Fibroblast of villous mesenchyme (primary cell): Measurements from ENCODE around the gene KRT1. TPM values are rescaled to one million over a fixed set of nuclear protein-coding genes. Genes with fewer than 3 reads are reported as not detected.

Experiments used
- DNase-seq: peaks from one replicate; pipeline ENCODE4 v3.0.0-alpha.2; 2010; ENCODE audit warnings: low read depth
- H3K4me3 ChIP-seq: 2 replicates; pipeline ENCODE4 v1.5.1; 2011; ENCODE audit warnings: low read depth, mild to moderate bottlenecking, low read length
- total RNA-seq: library from RNA; depleted of rRNA; stranded (reverse); fragments of >200 nt; gene quantifications from 2 replicates; pipeline ENCODE4 v1.2.3, GENCODE V29; 2012
- TF ChIP-seq, protein P1 (sequence below): IDR thresholded peaks from 2 replicates; pipeline ENCODE4 v1.5.1; 2012; ENCODE audit warnings: low read depth, mild to moderate bottlenecking, low read length; ENCODE audit not compliant: insufficient read depth

The KRT1 gene
- total RNA-seq, 1 donor = not detected

DNA sequence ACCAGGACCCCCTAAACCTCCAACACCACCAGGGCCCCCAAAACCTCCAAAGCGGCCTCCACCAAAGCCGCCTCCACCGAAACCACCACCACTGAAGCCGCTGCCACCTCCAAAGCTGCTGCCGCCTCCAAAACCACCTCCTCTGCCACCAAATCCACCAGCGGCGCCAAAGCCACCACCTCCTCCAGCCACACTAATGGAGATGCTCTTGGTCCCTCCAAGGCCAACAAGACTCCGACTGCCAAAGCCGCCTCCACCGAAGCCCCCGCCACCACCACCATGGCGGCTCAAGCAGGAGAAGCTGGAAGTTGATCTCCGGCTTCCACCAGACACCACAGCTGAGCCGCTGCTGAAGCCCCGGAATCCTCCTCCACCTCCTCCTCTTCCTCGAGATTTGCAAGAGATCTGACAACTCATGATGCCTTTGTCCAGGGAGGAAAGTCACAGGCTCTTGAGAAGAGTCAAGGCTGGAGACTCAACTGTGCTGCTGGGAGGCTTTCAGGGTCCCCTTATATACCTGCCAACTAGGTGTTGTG, 28.4 kb downstream of the KRT1 start, which contains the start of gene KRT2:
Gene KRT2 (minus strand): TSS at position 486 of the 536 bp plus-strand sequence. CDS start 69 bp downstream, at position 417.
- H3K4me3 ChIP-seq = no peak within 1 kb of the TSS
- TF ChIP-seq, protein P1, sequence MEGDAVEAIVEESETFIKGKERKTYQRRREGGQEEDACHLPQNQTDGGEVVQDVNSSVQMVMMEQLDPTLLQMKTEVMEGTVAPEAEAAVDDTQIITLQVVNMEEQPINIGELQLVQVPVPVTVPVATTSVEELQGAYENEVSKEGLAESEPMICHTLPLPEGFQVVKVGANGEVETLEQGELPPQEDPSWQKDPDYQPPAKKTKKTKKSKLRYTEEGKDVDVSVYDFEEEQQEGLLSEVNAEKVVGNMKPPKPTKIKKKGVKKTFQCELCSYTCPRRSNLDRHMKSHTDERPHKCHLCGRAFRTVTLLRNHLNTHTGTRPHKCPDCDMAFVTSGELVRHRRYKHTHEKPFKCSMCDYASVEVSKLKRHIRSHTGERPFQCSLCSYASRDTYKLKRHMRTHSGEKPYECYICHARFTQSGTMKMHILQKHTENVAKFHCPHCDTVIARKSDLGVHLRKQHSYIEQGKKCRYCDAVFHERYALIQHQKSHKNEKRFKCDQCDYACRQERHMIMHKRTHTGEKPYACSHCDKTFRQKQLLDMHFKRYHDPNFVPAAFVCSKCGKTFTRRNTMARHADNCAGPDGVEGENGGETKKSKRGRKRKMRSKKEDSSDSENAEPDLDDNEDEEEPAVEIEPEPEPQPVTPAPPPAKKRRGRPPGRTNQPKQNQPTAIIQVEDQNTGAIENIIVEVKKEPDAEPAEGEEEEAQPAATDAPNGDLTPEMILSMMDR = no peak
- DNase-seq = no peak

DNA sequence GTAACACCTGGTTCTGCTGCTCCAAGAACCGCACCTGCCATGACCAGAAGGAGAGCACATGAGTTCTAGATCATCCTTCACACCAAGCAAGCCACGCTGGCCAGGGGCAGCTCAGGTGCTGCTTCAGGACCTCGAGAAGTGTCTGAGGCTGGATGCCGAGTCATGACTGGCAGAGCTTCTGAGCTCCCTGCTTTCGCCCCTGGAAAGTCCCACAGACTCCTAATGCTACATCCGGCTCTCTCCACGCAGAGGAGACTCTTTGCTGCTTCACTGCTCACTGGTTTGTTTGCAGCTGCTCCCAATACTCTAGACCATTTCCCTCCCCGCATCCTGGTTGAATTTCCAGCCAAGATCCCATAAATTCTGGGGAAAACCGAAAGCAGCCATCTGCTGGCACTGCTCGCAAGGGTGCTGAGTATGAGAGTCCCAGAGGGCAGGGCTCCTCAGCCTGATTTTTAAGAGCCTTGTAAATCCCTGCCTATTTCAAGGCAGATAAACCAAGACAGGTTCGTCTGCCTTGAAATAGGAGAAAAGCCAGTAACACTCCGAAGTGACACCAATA, 29.6 kb downstream of the KRT1 start:
- no peak overlapping the region for H3K4me3 ChIP-seq
- DNase-seq = peak; percentile 51
- TF ChIP-seq, protein P1 = no peak

DNA sequence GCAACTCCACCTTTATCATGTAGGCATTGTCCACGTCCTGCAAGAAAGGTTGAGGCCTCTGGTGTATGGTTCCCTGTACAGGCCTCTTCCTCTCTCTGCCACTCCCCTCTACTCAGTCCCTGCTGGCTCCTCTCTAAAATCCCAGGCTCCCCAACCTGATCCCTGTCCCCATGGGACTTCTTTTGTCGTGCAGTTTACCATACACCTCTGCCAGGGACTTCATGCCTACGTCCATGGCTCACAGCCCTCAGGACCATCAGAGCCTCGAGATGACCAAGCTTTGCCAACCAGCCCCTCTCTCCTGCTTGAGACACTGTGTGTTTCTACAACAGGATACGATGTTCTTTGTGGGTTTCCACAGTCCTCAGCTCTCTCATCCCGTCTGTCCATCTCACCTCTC, 31.1 kb downstream of the KRT1 start:
- TF ChIP-seq, protein P1 = no peak
- H3K4me3 ChIP-seq = no peak overlapping the region
- no peak for DNase-seq

DNA sequence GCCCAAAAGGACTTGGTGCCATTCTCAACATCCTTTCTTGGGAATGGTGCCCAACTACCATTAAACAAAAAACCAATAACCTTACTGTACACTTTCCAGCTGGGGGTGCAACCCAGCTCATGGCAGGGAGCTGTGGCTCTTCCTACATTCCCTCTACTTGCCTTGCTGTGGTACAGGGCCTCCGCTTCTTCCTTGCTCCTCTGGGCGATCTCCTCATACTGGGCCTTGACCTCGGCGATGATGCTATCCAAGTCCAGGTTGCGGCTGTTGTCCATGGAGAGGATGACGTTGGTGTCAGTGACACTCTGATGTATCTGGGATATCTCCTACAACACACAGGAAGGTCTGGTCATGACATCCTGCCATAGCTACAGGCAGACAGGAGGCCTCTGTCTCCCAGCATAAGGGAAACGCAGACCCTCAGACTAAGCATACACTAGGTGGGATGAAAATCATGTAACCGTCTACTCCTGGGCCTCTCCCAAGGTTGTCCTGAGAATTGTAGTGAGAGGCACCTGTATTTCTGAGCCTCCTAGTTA, 32.1 kb downstream of the KRT1 start:
- TF ChIP-seq, protein P1 = no peak
- no peak overlapping the region for H3K4me3 ChIP-seq
- no peak for DNase-seq

DNA sequence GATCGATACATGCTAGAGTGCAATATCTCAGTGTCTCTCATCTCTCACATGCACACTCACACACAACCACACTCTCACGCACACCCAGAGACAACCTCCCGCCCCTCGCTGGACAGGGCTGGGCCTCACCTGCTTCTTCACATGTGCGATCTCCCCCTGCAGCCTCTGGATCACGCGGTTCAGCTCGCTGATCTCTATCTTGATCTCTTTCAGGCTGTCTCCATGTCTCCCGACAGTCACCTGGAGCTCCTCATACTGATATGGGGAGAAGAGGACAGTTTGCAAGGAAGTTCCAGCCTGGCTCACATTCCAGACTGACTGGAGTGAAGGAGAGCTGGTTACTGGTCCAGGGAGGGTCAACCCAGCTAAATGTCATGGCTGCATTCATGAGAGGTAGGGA, 32.6 kb downstream of the KRT1 start:
- TF ChIP-seq, protein P1 = no peak
- no peak for DNase-seq
- H3K4me3 ChIP-seq = no peak overlapping the region

DNA sequence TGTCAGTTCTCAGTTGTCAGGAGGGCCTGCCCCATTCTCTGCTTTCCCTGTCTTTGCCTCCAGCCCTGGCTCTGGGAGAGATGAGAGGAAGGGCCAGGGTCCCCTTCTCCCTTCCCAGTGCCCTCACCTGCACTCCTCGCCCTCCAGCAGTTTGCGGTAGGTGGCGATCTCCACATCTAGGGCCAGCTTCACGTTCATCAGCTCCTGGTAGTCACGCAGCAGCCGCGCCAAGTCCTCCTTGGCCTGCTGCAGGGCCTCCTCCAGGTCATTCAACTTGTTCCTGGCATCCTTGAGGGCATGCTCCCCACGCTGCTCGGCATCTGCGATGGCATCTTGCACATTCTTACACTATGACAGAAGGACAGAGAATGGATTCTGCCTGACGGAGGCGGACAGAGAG, 33.6 kb downstream of the KRT1 start:
- no peak for DNase-seq
- TF ChIP-seq, protein P1 = no peak
- no peak overlapping the region for H3K4me3 ChIP-seq

DNA sequence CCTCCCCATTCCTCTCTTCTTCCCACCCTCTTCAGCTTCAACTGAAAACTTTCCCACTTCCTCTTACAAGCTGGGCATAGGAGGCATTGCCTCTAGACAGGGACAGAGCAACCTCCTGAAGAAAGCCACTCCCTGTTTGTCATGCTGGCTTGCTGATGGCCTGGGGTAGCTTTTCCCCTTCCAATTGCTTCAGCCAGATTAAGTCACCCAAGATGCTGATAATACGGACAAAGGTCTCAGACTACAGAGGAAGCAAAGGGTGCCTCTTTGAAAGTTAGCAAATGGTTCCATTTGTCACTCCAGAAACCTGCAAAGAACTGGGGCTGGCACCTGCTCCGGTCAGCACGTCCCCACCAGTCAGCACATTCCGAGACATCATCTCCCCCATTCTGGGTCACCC, 34.2 kb downstream of the KRT1 start:
- DNase-seq = no peak
- no peak overlapping the region for H3K4me3 ChIP-seq
- TF ChIP-seq, protein P1 = no peak
